Trophoblast cell (in vitro differentiated cells and primary cell): ENCODE measurements around the gene COBL.

Experiments
- DNase-seq, 2 donors: peaks; one replicate each; pipeline ENCODE4 v3.0.0-alpha.2; 2016
- H2AFZ ChIP-seq: 2 replicates; pipeline ENCODE4 v1.6.1; 2013; ENCODE audit warnings: low read length, moderate library complexity, mild to moderate bottlenecking; ENCODE audit not compliant: insufficient read depth, poor library complexity
- H2AK5ac ChIP-seq: 2 replicates; pipeline ENCODE4 v1.6.1; 2013; ENCODE audit warnings: mild to moderate bottlenecking, low read length
- H2BK120ac ChIP-seq: 2 replicates; pipeline ENCODE4 v1.6.1; 2013; ENCODE audit warnings: low read length, mild to moderate bottlenecking, moderate library complexity; ENCODE audit not compliant: insufficient read depth, poor library complexity
- H2BK12ac ChIP-seq: 2 replicates; pipeline ENCODE4 v1.6.1; 2013; ENCODE audit warnings: mild to moderate bottlenecking, low read length, moderate library complexity
- H2BK5ac ChIP-seq: 2 replicates; pipeline ENCODE4 v1.6.1; 2013; ENCODE audit warnings: low read length, low read depth, moderate library complexity, mild to moderate bottlenecking; ENCODE audit not compliant: poor library complexity
- H3K14ac ChIP-seq: 2 replicates; pipeline ENCODE4 v1.6.1; 2013; ENCODE audit warnings: mild to moderate bottlenecking, low read length
- H3K18ac ChIP-seq: 2 replicates; pipeline ENCODE4 v1.6.1; 2013; ENCODE audit warnings: mild to moderate bottlenecking, low read length
- H3K23ac ChIP-seq: 2 replicates; pipeline ENCODE4 v1.6.1; 2013; ENCODE audit warnings: low read length
- H3K27ac ChIP-seq: 2 replicates; pipeline ENCODE4 v1.5.1; 2013; ENCODE audit warnings: low read depth, mild to moderate bottlenecking, inconsistent platforms, low read length, moderate library complexity
- H3K27me3 ChIP-seq: 2 replicates; pipeline ENCODE4 v1.6.1; 2013; ENCODE audit warnings: inconsistent platforms, mild to moderate bottlenecking, low read length, moderate library complexity; ENCODE audit not compliant: insufficient read depth
- H3K36me3 ChIP-seq, 2 experiments: 1 replicate in 1 of 2; 2 replicates in 1 of 2; pipeline ENCODE4 v1.6.1; 2013; ENCODE audit warnings: low read length in 2 of 2, mild to moderate bottlenecking in 2 of 2, moderate library complexity in 1 of 2; ENCODE audit not compliant: insufficient read depth in 2 of 2, control insufficient read depth in 1 of 2
- H3K4ac ChIP-seq: 2 replicates; pipeline ENCODE4 v1.6.1; 2013; ENCODE audit warnings: low read depth, mild to moderate bottlenecking, low read length, moderate library complexity
- H3K4me1 ChIP-seq, 2 experiments: 1 replicate in 1 of 2; 2 replicates in 1 of 2; pipeline ENCODE4 v1.6.1; 2013; ENCODE audit warnings: low read length in 2 of 2, mild to moderate bottlenecking in 2 of 2, moderate library complexity in 1 of 2; ENCODE audit not compliant: insufficient read depth in 2 of 2, control insufficient read depth in 1 of 2
- H3K4me2 ChIP-seq: 2 replicates; pipeline ENCODE4 v1.6.1; 2013; ENCODE audit warnings: inconsistent platforms, mild to moderate bottlenecking, low read length, moderate library complexity
- H3K4me3 ChIP-seq: 2 replicates; pipeline ENCODE4 v1.5.1; 2013; ENCODE audit warnings: mild to moderate bottlenecking, low read depth, low read length, inconsistent platforms
- H3K79me1 ChIP-seq: one replicate; pipeline ENCODE4 v1.6.1; 2013; ENCODE audit warnings: low read length
- H3K79me2 ChIP-seq: 2 replicates; pipeline ENCODE4 v1.6.1; 2013; ENCODE audit warnings: low read length, mild to moderate bottlenecking; ENCODE audit not compliant: control insufficient read depth, insufficient read depth, poor library complexity
- H3K9ac ChIP-seq: 2 replicates; pipeline ENCODE4 v1.6.1; 2013; ENCODE audit warnings: mild to moderate bottlenecking, low read length
- H3K9me3 ChIP-seq: 2 replicates; pipeline ENCODE4 v1.6.1; 2013; ENCODE audit warnings: low read depth, mild to moderate bottlenecking, control low read depth, inconsistent platforms, low read length; ENCODE audit not compliant: insufficient read depth
- H4K12ac ChIP-seq: 2 replicates; pipeline ENCODE4 v1.6.1; 2013; ENCODE audit warnings: low read depth, mild to moderate bottlenecking, low read length, moderate library complexity
- H4K8ac ChIP-seq: 2 replicates; pipeline ENCODE4 v1.6.1; 2013; ENCODE audit warnings: low read depth, mild to moderate bottlenecking, low read length, moderate library complexity
- H4K91ac ChIP-seq: one replicate; pipeline ENCODE4 v1.6.1; 2013; ENCODE audit warnings: low read depth, mild to moderate bottlenecking, low read length, moderate library complexity
- WGBS: extraction: QIAGEN DNeasy Blood & Tissue Kit; methylation state at CpG from one replicate; pipeline ENCODE4 v1.1.7; 2013; ENCODE audit warnings: missing lambda C conversion rate; ENCODE audit not compliant: insufficient read length, insufficient coverage; ENCODE audit errors: extremely low coverage; 5-methylcytosine and 5-hydroxymethylcytosine counted together

Gene COBL

GRCh38 chr7:51311166-51311565 lies 5.4 kb downstream of the COBL start:
- no CpG with 5 or more reads among the region's 3 CpGs for WGBS

GRCh38 chr7:51310131-51310583 lies 6.5 kb downstream of the COBL start:
- Histone ChIP-seq H3K79me1 (no peaks in the 10 kb centered on the region), H4K8ac (no peak overlapping the region), H3K18ac (no peak overlapping the region), H4K12ac (no peak overlapping the region), H3K9me3 (no peaks in the 10 kb centered on the region), H3K4me3 (no peak overlapping the region), H3K4me1 (no peaks in the 10 kb centered on the region), H3K79me2 (no peaks in the 10 kb centered on the region), H2BK120ac (no peak overlapping the region), H3K27me3 (no peaks in the 10 kb centered on the region), H3K9ac (no peak overlapping the region), H2BK5ac (no peak overlapping the region), H3K14ac (no peak overlapping the region), H3K36me3 (no peaks in the 10 kb centered on the region), H2AK5ac (no peak overlapping the region), H2AFZ (no peak overlapping the region), H4K91ac (no peak overlapping the region), H2BK12ac (no peak overlapping the region), H3K27ac (no peak overlapping the region), H3K4ac (no peak overlapping the region), H3K4me2 (no peak overlapping the region), H3K23ac (no peak overlapping the region)
- DNase-seq = no peak
- WGBS = no CpG with 5 or more reads among the region's 3 CpGs

More at GRCh38 chr7:51311166-51311565, 5.4 kb downstream of the COBL start:
- Histone ChIP-seq H2AFZ (no peak overlapping the region), H3K36me3 (no peaks in the 10 kb centered on the region), H3K23ac (no peak overlapping the region), H2BK120ac (no peak overlapping the region), H2AK5ac (no peak overlapping the region), H3K14ac (no peak overlapping the region), H3K4me1 (peaks cover 0 to 2% of the 10 kb centered on the region in 2 experiments), H2BK12ac (no peak overlapping the region), H3K9ac (no peak overlapping the region), H3K4me3 (no peak overlapping the region), H3K79me2 (peaks cover under 1% of the 10 kb centered on the region), H3K27ac (no peak overlapping the region), H3K4ac (no peak overlapping the region), H4K12ac (no peak overlapping the region), H3K27me3 (no peaks in the 10 kb centered on the region), H2BK5ac (no peak overlapping the region), H4K91ac (no peak overlapping the region), H3K79me1 (peaks cover 2% of the 10 kb centered on the region), H3K18ac (no peak overlapping the region), H3K9me3 (no peaks in the 10 kb centered on the region), H4K8ac (no peak overlapping the region), H3K4me2 (no peak overlapping the region)
- no peak for DNase-seq

DNA sequence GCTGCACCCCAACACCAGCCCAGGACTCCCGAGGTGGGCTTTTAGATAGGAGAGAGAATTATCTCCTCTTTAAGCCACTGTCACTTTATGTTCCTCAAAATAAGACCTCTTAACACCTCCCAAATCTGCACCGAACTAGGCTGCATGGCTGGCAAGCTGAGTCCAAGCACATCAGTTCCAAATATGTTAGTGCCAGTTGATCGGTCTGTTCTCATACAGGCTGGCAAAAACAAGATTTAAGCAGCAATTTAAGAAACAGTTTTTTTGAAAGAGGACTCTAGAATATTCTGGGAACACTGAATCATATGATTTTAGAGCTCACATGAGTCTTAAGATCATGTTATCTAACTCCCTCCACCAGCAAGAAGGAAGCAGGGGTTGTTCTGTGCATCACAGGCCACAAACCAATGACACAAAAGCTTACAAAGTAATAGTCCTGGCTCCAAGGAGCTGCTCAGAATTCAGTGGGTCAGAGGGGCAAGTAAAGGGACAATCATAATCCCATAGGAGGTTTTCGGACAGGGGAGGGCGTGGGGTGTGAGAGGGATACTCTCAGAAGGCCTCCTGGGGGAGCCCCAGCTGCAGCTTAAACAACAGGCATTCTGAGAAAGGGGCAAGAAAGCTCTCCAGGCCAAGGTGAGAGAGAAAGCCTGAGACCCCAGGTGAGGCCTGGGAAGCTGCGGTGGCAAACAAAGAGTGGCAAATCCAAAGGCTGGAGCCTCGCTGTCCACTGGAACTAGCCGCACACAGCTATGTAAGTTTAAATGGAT lies 7.1 kb downstream of the COBL start:
- H3K79me2 ChIP-seq = no peaks in the 10 kb centered on the region
- no peak overlapping the region for H3K14ac ChIP-seq
- no peaks in the 10 kb centered on the region for H3K79me1 ChIP-seq
- WGBS = no CpG with 5 or more reads among the region's 8 CpGs
- no peak for DNase-seq
- no peak overlapping the region for H3K27ac ChIP-seq
- H3K36me3 ChIP-seq = no peaks in the 10 kb centered on the region
- H3K9ac ChIP-seq = no peak overlapping the region
- no peaks in the 10 kb centered on the region for H3K27me3 ChIP-seq
- H4K12ac ChIP-seq = no peak overlapping the region
- H3K9me3 ChIP-seq = no peaks in the 10 kb centered on the region
- no peak overlapping the region for H3K4me2 ChIP-seq
- no peak overlapping the region for H3K18ac ChIP-seq
- no peak overlapping the region for H2BK120ac ChIP-seq
- no peak overlapping the region for H2AFZ ChIP-seq
- H2AK5ac ChIP-seq = no peak overlapping the region
- no peak overlapping the region for H3K23ac ChIP-seq
- H3K4me3 ChIP-seq = no peak overlapping the region
- H2BK5ac ChIP-seq = no peak overlapping the region
- H3K4me1 ChIP-seq = no peaks in the 10 kb centered on the region
- no peak overlapping the region for H3K4ac ChIP-seq
- no peak overlapping the region for H4K8ac ChIP-seq
- H2BK12ac ChIP-seq = no peak overlapping the region
- no peak overlapping the region for H4K91ac ChIP-seq

DNA sequence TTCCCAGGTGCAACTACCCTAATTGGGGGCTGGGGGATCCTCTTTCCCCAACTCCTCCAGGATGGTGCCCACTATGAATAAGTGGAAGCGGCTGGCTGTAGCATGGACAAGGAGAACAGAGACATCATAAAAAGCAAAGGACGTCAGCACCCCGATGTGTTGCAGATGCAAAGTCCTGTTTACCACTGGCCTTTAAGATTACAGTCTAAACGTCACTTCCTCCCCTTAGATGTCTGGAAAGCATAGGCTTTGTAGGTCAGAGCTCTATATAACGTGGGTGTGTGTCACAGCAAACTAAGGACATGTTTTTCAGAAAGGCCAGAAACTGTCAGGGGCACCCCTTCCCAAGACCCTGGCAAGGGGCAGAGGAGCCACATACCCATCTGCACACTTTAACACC lies 7.9 kb downstream of the COBL start:
- Histone ChIP-seq H3K79me2 (no peaks in the 10 kb centered on the region), H4K8ac (no peak overlapping the region), H2AK5ac (no peak overlapping the region), H3K27me3 (no peaks in the 10 kb centered on the region), H3K27ac (no peak overlapping the region), H2BK120ac (no peak overlapping the region), H3K14ac (no peak overlapping the region), H4K91ac (no peak overlapping the region), H3K9me3 (no peaks in the 10 kb centered on the region), H3K4me3 (no peak overlapping the region), H3K18ac (no peak overlapping the region), H2AFZ (no peak overlapping the region), H3K4me1 (no peaks in the 10 kb centered on the region), H3K79me1 (no peaks in the 10 kb centered on the region), H3K36me3 (no peaks in the 10 kb centered on the region), H3K4me2 (no peak overlapping the region), H2BK5ac (no peak overlapping the region), H2BK12ac (no peak overlapping the region), H3K9ac (no peak overlapping the region), H3K23ac (no peak overlapping the region), H4K12ac (no peak overlapping the region), H3K4ac (no peak overlapping the region)
- WGBS = no CpG with 5 or more reads among the region's 5 CpGs
- DNase-seq = no peak
